ENCODE results near the gene EPN2. TPM values are rescaled to one million over a fixed set of nuclear protein-coding genes. Genes with fewer than 3 reads are reported as not detected.

EPN2 gene
- total RNA-seq, 2 donors from 2014 or later = 6.0 to 7.2 TPM

GRCh38 chr17:19248151-19248927 lies 11.2 kb downstream of the EPN2 start:
- Mint-ChIP-seq H3K36me3 (ENCODE audit: low read depth) (peaks cover 6% of the 10 kb centered on the region), H3K27ac (no peak overlapping the region), H3K27me3 (peaks cover 21% of the 10 kb centered on the region), H3K4me1 (peaks cover 14% of the 10 kb centered on the region), H3K4me3 (no peak overlapping the region)
- DNase-seq (no peak), ATAC-seq (no peak)
- no peaks in the 10 kb centered on the region for H3K9me3 ChIP-seq (ENCODE audit: control insufficient read depth, low read length, poor library complexity, severe bottlenecking)

GRCh38 chr17:19248928-19249574 lies 11.9 kb downstream of the EPN2 start:
- peaks cover 25% of the 10 kb centered on the region for H3K27me3 Mint-ChIP-seq
- no peaks in the 10 kb centered on the region for H3K9me3 ChIP-seq (ENCODE audit: control insufficient read depth, low read length, poor library complexity, severe bottlenecking)
- DNase-seq = no peak
- ATAC-seq = no peak
- H3K4me1 Mint-ChIP-seq = peaks cover 14% of the 10 kb centered on the region
- H3K4me3 Mint-ChIP-seq = no peak overlapping the region
- H3K27ac Mint-ChIP-seq = no peak overlapping the region
- peaks cover 6% of the 10 kb centered on the region for H3K36me3 Mint-ChIP-seq (ENCODE audit: low read depth)

DNA sequence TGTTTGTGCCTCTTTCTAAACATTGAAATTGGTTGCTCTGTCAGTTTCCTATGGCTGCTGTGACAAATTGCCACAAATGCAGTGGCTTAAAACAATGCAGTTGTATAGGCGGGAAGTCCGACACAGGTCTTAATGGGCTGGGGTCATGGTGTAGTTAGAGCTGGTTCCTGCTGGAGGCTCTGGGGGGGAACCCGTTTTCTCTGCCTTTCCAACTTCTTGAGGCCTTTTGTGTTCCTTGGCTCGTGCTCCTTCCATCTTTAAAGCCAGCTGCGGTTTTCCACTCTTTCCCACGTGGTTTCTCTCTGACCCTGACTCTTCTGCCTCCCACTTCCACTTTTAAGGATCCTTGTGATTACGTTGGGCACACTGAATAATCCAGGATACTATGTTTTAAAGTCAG lies 12.5 kb downstream of the EPN2 start:
- DNase-seq (no peak), ATAC-seq (no peak)
- Mint-ChIP-seq H3K4me3 (no peak overlapping the region), H3K27ac (no peak overlapping the region), H3K4me1 (peaks cover 15% of the 10 kb centered on the region), H3K27me3 (peaks cover 28% of the 10 kb centered on the region), H3K36me3 (ENCODE audit: low read depth) (peaks cover 6% of the 10 kb centered on the region)
- H3K9me3 ChIP-seq (ENCODE audit: control insufficient read depth, low read length, poor library complexity, severe bottlenecking) = no peaks in the 10 kb centered on the region

- DNase-seq (no peak), ATAC-seq (no peak)
- Mint-ChIP-seq H3K27ac (no peak overlapping the region), H3K36me3 (ENCODE audit: low read depth) (peaks cover 6% of the 10 kb centered on the region), H3K4me1 (peaks cover 17% of the 10 kb centered on the region), H3K4me3 (no peak overlapping the region), H3K27me3 (peaks cover 31% of the 10 kb centered on the region)
- no peaks in the 10 kb centered on the region for H3K9me3 ChIP-seq (ENCODE audit: control insufficient read depth, low read length, poor library complexity, severe bottlenecking)
These were observed 13.4 kb downstream of the EPN2 start for GRCh38 chr17:19250421-19251173.

GRCh38 chr17:19253112-19253511 lies 15.9 kb downstream of the EPN2 start:
- DNase-seq (no peak), ATAC-seq (no peak)
- H3K36me3 Mint-ChIP-seq (ENCODE audit: low read depth) = peaks cover 4% of the 10 kb centered on the region
- no peak overlapping the region for H3K4me3 Mint-ChIP-seq
- no peak overlapping the region for H3K27ac Mint-ChIP-seq
- H3K4me1 Mint-ChIP-seq = peaks cover 9% of the 10 kb centered on the region
- H3K9me3 ChIP-seq (ENCODE audit: control insufficient read depth, low read length, poor library complexity, severe bottlenecking) = no peaks in the 10 kb centered on the region
- H3K27me3 Mint-ChIP-seq = peaks cover 27% of the 10 kb centered on the region

DNA sequence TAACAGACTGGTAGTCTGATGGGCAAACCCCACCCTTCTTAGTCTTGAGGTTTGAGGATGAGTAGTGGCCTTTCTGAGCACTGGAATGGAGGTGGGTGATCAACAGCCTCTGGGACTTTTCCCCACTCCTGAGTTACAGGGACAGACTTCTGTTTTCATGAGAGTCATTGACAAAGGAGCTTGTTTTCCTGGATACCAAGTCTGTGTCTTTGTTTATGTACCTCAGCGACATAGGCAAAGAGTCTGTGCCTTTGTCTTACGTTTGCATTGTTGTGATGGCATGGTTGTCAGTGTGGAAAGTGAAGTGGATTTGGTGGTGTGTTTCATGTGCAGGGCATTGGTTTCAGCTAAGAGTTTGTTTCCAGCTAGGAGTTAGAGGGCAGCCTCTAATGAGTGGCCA lies 17.5 kb downstream of the EPN2 start:
- H3K36me3 Mint-ChIP-seq (ENCODE audit: low read depth) = peaks cover 4% of the 10 kb centered on the region
- H3K27me3 Mint-ChIP-seq = peaks cover 29% of the 10 kb centered on the region
- H3K27ac Mint-ChIP-seq = no peak overlapping the region
- H3K4me1 Mint-ChIP-seq = peaks cover 9% of the 10 kb centered on the region
- ATAC-seq (no peak), DNase-seq (no peak)
- no peaks in the 10 kb centered on the region for H3K9me3 ChIP-seq (ENCODE audit: control insufficient read depth, low read length, poor library complexity, severe bottlenecking)
- H3K4me3 Mint-ChIP-seq = no peak overlapping the region

- Mint-ChIP-seq H3K27ac (no peak overlapping the region), H3K27me3 (peaks cover 35% of the 10 kb centered on the region), H3K4me3 (no peak overlapping the region), H3K4me1 (peaks cover 13% of the 10 kb centered on the region), H3K36me3 (ENCODE audit: low read depth) (peaks cover 6% of the 10 kb centered on the region)
- H3K9me3 ChIP-seq (ENCODE audit: control insufficient read depth, low read length, poor library complexity, severe bottlenecking) = no peaks in the 10 kb centered on the region
- ATAC-seq (no peak), DNase-seq (no peak)
These were observed 18.1 kb downstream of the EPN2 start for GRCh38 chr17:19255279-19255678.

GRCh38 chr17:19258371-19258770 lies 21.2 kb downstream of the EPN2 start:
- ATAC-seq (no peak), DNase-seq (no peak)
- no peaks in the 10 kb centered on the region for H3K9me3 ChIP-seq (ENCODE audit: control insufficient read depth, low read length, poor library complexity, severe bottlenecking)
- no peak overlapping the region for H3K27ac Mint-ChIP-seq
- H3K4me3 Mint-ChIP-seq = no peak overlapping the region
- peaks cover 4% of the 10 kb centered on the region for H3K36me3 Mint-ChIP-seq (ENCODE audit: low read depth)
- peaks cover 49% of the 10 kb centered on the region for H3K27me3 Mint-ChIP-seq
- H3K4me1 Mint-ChIP-seq = peaks cover 9% of the 10 kb centered on the region

- H3K36me3 Mint-ChIP-seq (ENCODE audit: low read depth) = peaks cover 11% of the 10 kb centered on the region
- peaks cover 56% of the 10 kb centered on the region for H3K27me3 Mint-ChIP-seq
- ATAC-seq = no peak
- H3K27ac Mint-ChIP-seq = no peak overlapping the region
- no peaks in the 10 kb centered on the region for H3K9me3 ChIP-seq (ENCODE audit: control insufficient read depth, low read length, poor library complexity, severe bottlenecking)
- no peak overlapping the region for H3K4me3 Mint-ChIP-seq
- DNase-seq = no peak
- peaks cover 15% of the 10 kb centered on the region for H3K4me1 Mint-ChIP-seq
These were observed 23.8 kb downstream of the EPN2 start for GRCh38 chr17:19260958-19261357.

DNA sequence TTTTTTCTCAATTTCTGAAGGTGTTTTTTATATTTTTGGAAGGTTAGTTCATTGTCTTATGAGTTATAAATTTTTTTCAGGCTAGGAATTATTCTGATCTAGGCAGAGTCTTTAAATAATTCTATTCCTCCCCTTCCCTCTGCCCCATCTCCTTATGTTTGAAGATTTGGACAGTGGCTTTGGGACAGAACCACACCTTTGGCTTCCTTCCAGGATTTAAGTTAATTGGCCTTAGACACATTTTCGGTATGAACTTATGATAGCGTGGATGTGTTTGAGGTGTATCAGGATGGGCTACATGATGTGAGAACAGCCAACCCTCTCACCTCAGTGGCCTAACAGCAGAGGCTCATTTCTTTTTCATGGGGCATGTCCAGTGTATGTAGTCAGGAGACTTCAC lies 24.3 kb downstream of the EPN2 start:
- Mint-ChIP-seq H3K4me1 (peaks cover 15% of the 10 kb centered on the region), H3K4me3 (no peak overlapping the region), H3K36me3 (ENCODE audit: low read depth) (peaks cover 13% of the 10 kb centered on the region), H3K27ac (no peak overlapping the region), H3K27me3 (peaks cover 58% of the 10 kb centered on the region)
- DNase-seq (no peak), ATAC-seq (no peak)
- H3K9me3 ChIP-seq (ENCODE audit: control insufficient read depth, low read length, poor library complexity, severe bottlenecking) = no peaks in the 10 kb centered on the region

DNA sequence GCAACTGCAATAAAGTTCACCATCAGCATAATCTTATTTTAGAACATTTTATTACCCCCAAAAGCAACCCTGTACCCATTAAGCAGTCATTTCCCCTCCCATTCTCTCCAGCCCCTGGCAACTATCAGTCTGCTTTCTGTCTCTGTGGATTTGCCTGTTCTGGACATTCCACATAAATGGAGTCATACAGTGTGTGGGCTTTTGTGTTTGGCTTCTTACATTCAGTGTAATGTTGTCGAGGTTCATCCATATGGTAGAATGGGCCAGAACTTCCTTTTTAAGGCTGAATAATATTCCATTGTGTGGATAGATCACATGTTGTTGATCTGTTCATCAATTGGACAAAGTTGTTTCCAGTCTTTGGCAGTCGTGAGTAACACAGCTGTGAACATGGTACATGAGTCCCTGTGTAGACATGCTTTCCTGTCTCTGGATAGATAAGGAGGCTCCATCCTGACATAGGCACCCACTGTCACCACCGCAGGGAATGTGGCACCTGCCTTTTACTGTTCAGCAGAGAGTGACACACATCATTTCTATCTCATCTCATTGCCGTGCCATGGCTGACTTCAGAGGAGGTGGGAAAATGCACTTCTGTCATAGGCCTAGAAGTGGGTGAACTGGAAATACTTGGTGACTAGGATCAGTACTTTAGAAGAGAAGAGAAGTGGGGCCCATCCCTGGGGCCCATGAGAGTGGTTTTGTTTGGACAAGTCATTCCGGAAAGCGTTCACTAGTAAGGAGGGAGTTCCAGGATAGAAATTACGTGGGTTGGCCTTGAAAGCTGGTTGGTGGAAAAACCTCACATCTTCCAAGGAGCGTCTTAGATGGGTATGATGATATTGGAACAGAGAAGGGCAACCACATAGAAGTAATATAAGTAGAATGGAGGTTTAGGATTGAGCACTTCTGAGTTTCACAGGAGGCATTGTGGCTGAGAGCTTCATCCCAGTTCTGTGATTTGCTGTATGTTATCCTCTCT lies 25.8 kb downstream of the EPN2 start:
- no peak overlapping the region for H3K27ac Mint-ChIP-seq
- H3K4me3 Mint-ChIP-seq = no peak overlapping the region
- peaks cover 54% of the 10 kb centered on the region for H3K27me3 Mint-ChIP-seq
- H3K4me1 Mint-ChIP-seq = peaks cover 15% of the 10 kb centered on the region
- H3K9me3 ChIP-seq (ENCODE audit: control insufficient read depth, low read length, poor library complexity, severe bottlenecking) = no peaks in the 10 kb centered on the region
- H3K36me3 Mint-ChIP-seq (ENCODE audit: low read depth) = peaks cover 13% of the 10 kb centered on the region
- ATAC-seq (no peak), DNase-seq (no peak)

DNA sequence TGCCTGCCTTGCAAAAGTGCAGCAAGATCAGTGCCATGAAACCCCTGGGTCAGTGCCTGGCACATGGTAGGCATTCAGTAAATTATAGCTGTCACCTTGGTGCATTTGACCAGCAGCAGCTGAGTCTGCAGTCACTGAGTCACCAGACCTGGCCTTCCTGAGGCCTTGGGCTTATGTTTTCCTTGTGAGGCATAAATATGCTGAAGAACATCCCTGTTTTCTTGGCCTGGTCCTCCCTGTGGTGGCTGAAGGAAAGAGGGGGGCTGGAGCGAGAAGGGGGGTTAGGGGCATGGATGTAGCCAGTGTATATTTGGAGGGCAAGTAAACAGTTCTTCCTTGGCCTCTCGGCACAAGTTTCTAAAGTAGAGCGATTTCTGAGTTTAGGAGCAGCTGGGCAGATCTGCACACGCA lies 26.5 kb downstream of the EPN2 start:
- H3K36me3 Mint-ChIP-seq (ENCODE audit: low read depth) = peaks cover 13% of the 10 kb centered on the region
- peaks cover 47% of the 10 kb centered on the region for H3K27me3 Mint-ChIP-seq
- no peak overlapping the region for H3K27ac Mint-ChIP-seq
- no peak overlapping the region for H3K4me3 Mint-ChIP-seq
- H3K4me1 Mint-ChIP-seq = peaks cover 15% of the 10 kb centered on the region
- DNase-seq (no peak), ATAC-seq (no peak)
- H3K9me3 ChIP-seq (ENCODE audit: control insufficient read depth, low read length, poor library complexity, severe bottlenecking) = no peaks in the 10 kb centered on the region

Measured in T-helper 17 cell (primary cell).